Measurements from ENCODE around the gene KAZN.

KAZN gene

GRCh38 chr1:14594045-14594444, 4.4 kb upstream of the KAZN start:
- TF ChIP-seq, protein P1, sequence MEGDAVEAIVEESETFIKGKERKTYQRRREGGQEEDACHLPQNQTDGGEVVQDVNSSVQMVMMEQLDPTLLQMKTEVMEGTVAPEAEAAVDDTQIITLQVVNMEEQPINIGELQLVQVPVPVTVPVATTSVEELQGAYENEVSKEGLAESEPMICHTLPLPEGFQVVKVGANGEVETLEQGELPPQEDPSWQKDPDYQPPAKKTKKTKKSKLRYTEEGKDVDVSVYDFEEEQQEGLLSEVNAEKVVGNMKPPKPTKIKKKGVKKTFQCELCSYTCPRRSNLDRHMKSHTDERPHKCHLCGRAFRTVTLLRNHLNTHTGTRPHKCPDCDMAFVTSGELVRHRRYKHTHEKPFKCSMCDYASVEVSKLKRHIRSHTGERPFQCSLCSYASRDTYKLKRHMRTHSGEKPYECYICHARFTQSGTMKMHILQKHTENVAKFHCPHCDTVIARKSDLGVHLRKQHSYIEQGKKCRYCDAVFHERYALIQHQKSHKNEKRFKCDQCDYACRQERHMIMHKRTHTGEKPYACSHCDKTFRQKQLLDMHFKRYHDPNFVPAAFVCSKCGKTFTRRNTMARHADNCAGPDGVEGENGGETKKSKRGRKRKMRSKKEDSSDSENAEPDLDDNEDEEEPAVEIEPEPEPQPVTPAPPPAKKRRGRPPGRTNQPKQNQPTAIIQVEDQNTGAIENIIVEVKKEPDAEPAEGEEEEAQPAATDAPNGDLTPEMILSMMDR (IDR thresholded peaks at IDR 0.05; ENCODE audit: control insufficient read depth, extremely low read depth, insufficient read depth), result no peak
- H3K4me3 ChIP-seq (ENCODE audit: low read depth, low read length), result no peak overlapping the region
- DNase-seq (ENCODE audit: low read depth), result no peak

DNA sequence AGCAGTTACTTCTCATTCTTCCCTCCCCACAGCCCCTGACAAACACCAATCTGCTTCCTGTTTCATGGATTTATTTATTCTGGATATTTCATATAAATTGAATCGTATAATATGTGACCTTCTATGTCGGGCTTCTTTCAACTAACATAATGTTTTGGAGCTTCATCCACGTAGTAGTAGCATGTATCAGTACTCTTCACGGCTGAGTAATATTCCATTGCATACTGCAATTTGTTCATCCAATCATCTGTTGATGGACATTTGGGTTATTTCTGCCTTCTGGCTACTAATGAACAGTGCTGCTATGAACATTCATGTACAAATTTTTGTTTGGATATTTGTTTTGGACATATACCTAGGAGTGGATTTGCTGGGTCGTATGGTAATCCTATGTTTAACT, 1.9 kb upstream of the KAZN start:
- TF ChIP-seq, protein P1 (IDR thresholded peaks at IDR 0.05; ENCODE audit: control insufficient read depth, extremely low read depth, insufficient read depth), result no peak
- no peak overlapping the region for H3K4me3 ChIP-seq (ENCODE audit: low read depth, low read length)
- no peak for DNase-seq (ENCODE audit: low read depth)

- H3K4me3 ChIP-seq (ENCODE audit: low read depth, low read length), result no peak overlapping the region
- DNase-seq (ENCODE audit: low read depth), result no peak
- TF ChIP-seq, protein P1 (IDR thresholded peaks at IDR 0.05; ENCODE audit: control insufficient read depth, extremely low read depth, insufficient read depth), result no peak
These were observed 1.0 kb upstream of the KAZN start for GRCh38 chr1:14597343-14598006.

DNA sequence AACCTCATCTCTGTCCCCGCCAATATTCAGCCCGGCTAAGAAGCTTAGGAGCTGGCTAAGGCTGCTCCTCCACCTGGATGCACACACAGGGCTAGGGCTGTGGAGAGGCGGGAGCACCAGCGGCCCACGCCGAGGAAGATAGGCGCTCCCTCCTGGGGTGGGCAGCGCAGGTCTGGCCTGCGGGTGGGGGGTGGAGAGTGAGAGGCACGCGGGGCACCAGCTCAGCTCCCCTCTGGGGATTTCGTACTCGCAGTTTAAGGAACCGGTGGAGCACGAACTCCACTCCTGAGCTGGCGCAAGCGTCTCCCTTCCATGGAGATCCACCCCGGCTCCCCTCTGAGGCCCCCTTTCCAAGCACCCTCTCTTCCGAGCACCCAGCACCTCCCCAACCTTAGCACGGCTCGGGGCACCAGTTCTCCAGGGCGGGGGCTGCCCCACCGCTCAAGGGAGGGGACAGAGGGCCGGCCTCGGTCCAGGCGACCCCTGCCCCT, 433 bp upstream of the KAZN start:
- H3K4me3 ChIP-seq (ENCODE audit: low read depth, low read length), result peak overlapping the region; percentile 36; the same call in 1 of the 2 replicates
- no peak for DNase-seq (ENCODE audit: low read depth)
- TF ChIP-seq, protein P1 (IDR thresholded peaks at IDR 0.05; ENCODE audit: control insufficient read depth, extremely low read depth, insufficient read depth), result no peak

DNA sequence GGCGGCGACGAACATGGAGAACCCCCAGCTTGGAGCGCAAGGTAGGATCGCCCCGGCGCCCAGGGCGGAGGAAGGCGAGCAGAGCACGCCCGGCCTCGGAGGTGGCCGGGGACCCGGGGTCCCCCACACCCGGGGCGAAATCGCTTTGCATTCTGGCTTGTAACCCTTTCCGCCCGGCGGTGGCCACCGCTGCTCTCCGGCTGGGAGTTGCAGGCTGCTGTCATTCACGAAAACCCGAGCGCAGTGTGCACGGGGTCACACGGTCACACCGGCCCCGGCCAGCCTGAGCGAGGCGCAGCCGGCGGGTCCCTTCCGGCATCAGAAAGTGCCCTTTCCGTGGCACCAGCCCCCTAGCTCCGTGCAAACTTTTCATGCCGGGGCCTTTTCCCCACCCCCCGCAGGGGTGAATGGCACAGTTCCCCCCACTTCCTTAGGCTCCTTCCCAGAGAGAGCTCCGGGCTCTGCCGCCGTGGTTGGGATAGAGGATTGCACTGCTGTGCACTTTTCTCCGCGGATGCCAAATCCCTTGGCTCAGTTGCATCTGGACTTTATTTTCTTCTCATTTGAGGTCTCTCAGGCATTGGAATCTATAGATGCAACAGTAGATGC, 802 bp downstream of the KAZN start:
- DNase-seq (ENCODE audit: low read depth), result no peak
- TF ChIP-seq, protein P1 (IDR thresholded peaks at IDR 0.05; ENCODE audit: control insufficient read depth, extremely low read depth, insufficient read depth), result no peak
- no peak overlapping the region for H3K4me3 ChIP-seq (ENCODE audit: low read depth, low read length)

DNA sequence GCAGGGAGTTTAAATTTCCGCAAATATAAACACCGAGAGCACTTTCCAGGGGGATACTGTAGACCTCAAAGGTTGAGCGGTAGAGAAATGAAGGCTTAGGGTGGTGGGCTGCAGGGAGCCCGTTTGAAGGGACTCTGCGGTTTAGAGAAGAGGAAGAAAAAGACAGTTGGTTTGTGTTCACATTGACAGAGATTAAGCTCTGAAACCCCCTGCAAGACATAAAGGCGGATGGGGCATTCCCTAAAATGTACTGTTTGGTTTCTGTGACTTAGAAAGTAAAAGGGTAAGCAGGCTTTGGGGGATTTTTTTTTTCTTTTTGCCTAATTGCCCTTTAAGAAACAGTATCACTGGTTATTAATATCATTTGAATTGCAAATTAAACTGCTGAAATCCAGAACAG, 1.3 kb downstream of the KAZN start:
- TF ChIP-seq, protein P1 (IDR thresholded peaks at IDR 0.05; ENCODE audit: control insufficient read depth, extremely low read depth, insufficient read depth), result no peak
- no peak for DNase-seq (ENCODE audit: low read depth)
- H3K4me3 ChIP-seq (ENCODE audit: low read depth, low read length), result no peak overlapping the region

All from LNCaP clone FGC (cell line).